RWPE1 (cell line): ENCODE results near the gene CELF4.

Experiments
- CTCF ChIA-PET: fragments of 350-600 bp; sonication (Branson Sonifier 250); formaldehyde crosslinking; extraction: SDS; loops from one replicate; lab custom pipeline; 2021; lab: Yijun Ruan, JAX
- POLR2A ChIA-PET: fragments of 400-600 bp; formaldehyde crosslinking; extraction: SDS; loops from one replicate; lab custom pipeline; 2020; ENCODE audit warnings: antibody characterized with exemption; ENCODE audit not compliant: low non-redundant PET; lab: Yijun Ruan, JAX
- DNase-seq: peaks from one replicate; pipeline ENCODE4 v3.0.0; 2012; ENCODE audit warnings: low spot score
- H3K27ac ChIP-seq: fragments of 450-650 bp; 2 replicates; pipeline ENCODE4 v1.5.1; 2017
- TF ChIP-seq, protein P1 (sequence below): fragments of 450-650 bp; conservative IDR thresholded peaks from 2 replicates; pipeline ENCODE4 v1.5.1; 2017; ENCODE audit warnings: low read depth, mild to moderate bottlenecking

The CELF4 gene

GRCh38 chr18:37225279-37225678 lies 340.3 kb downstream of the CELF4 start:
- CTCF ChIA-PET, result interaction anchor here (0.6 to 0.7 kb wide), 2 partner anchors 9 to 65 kb away, joined by 3 to 4 read pairs; no protein-coding TSS in a partner anchor

GRCh38 chr18:37222999-37223378 lies 342.6 kb downstream of the CELF4 start:
- no peak for DNase-seq
- TF ChIP-seq, protein P1, sequence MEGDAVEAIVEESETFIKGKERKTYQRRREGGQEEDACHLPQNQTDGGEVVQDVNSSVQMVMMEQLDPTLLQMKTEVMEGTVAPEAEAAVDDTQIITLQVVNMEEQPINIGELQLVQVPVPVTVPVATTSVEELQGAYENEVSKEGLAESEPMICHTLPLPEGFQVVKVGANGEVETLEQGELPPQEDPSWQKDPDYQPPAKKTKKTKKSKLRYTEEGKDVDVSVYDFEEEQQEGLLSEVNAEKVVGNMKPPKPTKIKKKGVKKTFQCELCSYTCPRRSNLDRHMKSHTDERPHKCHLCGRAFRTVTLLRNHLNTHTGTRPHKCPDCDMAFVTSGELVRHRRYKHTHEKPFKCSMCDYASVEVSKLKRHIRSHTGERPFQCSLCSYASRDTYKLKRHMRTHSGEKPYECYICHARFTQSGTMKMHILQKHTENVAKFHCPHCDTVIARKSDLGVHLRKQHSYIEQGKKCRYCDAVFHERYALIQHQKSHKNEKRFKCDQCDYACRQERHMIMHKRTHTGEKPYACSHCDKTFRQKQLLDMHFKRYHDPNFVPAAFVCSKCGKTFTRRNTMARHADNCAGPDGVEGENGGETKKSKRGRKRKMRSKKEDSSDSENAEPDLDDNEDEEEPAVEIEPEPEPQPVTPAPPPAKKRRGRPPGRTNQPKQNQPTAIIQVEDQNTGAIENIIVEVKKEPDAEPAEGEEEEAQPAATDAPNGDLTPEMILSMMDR, result no peak

More at GRCh38 chr18:37225279-37225678, 340.3 kb downstream of the CELF4 start:
- DNase-seq, result no peak
- TF ChIP-seq, protein P1, result no peak
- no peak overlapping the region for H3K27ac ChIP-seq
- POLR2A ChIA-PET, result no interaction called here

GRCh38 chr18:37222354-37222998 lies 343.1 kb downstream of the CELF4 start:
- DNase-seq, result no peak
- CTCF ChIA-PET, result no interaction called here
- TF ChIP-seq, protein P1, result no peak
- POLR2A ChIA-PET, result no interaction called here
- H3K27ac ChIP-seq, result no peak overlapping the region

More at GRCh38 chr18:37222999-37223378, 342.6 kb downstream of the CELF4 start:
- no peak overlapping the region for H3K27ac ChIP-seq
- ChIA-PET CTCF (no interaction called here), POLR2A (no interaction called here)

DNA sequence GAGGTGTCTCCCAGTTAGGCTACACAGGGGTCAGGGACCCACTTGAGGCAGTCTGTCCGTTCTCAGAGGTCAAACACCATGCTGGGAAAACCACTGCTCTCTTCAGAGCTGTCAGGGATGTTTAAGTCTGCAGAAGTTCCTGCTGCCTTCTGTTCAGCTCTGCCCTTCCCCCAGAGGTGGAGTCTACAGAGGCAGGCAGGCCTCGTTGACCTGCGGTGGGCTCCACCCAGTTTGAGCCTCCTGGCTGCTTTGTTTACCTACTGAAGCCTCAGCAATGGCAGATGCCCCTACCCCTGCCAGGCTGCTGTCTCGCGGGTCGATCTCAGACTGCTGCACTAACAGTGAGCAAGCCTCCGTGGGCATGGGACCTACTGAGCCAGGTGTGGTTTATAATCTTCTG lies 346.3 kb downstream of the CELF4 start:
- no peak overlapping the region for H3K27ac ChIP-seq
- CTCF ChIA-PET, result no interaction called here
- TF ChIP-seq, protein P1, result no peak
- POLR2A ChIA-PET, result no interaction called here
- DNase-seq, result no peak

DNA sequence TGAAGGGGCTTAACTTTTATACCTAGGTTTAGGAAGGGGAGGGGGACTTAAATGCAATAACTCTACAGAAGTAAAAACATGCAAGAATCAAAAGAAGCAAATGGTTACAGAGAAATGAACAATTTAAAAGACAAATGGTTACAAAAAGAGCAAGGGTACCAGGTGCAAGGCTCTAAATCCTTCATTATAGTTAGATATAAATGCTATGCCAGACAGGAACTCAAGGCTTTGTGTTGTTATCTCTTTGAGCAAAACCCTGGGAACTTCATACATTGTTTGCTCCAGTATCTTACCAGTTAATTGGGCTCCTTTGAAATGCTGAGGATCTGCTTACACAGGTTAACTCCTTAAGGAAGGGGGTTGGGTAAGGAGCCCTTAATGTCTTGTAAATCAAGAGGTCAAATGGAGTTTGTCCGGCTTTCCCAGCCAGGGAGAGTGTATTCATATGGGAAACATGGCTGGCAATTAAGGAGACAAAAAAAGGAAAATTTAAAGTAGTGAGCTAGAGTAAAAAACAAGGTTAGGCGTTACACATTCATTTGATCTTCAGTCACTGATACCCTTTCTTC lies 347.5 kb downstream of the CELF4 start:
- POLR2A ChIA-PET, result no interaction called here
- H3K27ac ChIP-seq, result no peak overlapping the region
- CTCF ChIA-PET, result no interaction called here
- no peak for DNase-seq
- TF ChIP-seq, protein P1, result no peak

DNA sequence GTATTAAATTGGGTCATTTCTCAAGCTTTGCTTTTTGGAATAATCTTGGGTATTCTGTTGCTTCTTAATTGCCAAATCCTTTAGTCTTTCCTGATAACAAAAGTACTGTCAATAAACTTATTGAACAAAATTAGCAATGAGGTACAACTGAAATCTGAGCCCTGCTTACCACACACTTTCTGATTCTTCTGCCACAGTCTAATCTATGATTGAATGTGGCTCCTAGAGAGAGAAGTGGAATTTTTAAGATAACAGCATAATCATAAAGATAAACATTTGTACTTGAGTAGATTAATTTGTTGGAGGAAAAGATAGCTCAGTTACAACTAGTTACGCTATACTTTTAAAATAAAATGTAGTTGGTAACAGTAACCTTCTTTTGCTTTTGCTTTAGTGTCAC lies 354.8 kb downstream of the CELF4 start:
- no peak overlapping the region for H3K27ac ChIP-seq
- TF ChIP-seq, protein P1, result no peak
- CTCF ChIA-PET, result no interaction called here
- POLR2A ChIA-PET, result no interaction called here
- no peak for DNase-seq
